Activated naive CD8-positive, alpha-beta T cell (primary cell): ENCODE results near the gene MRPL36.
A peak's percentile ranks its signal among the peaks of the same experiment; 100 is the strongest.
"Not testable (repeated sequence)": the region's sequence is repeated elsewhere in the genome, so short reads cannot be mapped to it uniquely, and the experiment has no call there.

Experiments used
- H3K27ac Mint-ChIP-seq: one replicate; pipeline ENCODE4 v1.8.0; 2021; ENCODE audit warnings: mixed read lengths
- H3K27me3 Mint-ChIP-seq: one replicate; pipeline ENCODE4 v1.8.0; 2021; ENCODE audit warnings: mixed read lengths
- H3K36me3 Mint-ChIP-seq: one replicate; pipeline ENCODE4 v1.8.0; 2021; ENCODE audit warnings: mixed read lengths
- H3K4me1 Mint-ChIP-seq: one replicate; pipeline ENCODE4 v1.8.0; 2021; ENCODE audit warnings: low read depth, mixed read lengths
- H3K4me3 Mint-ChIP-seq: one replicate; pipeline ENCODE4 v1.8.0; 2021; ENCODE audit warnings: mild to moderate bottlenecking, mixed read lengths
- H3K9me3 Mint-ChIP-seq: one replicate; pipeline ENCODE4 v1.8.0; 2021; ENCODE audit warnings: low read depth, mixed read lengths

MRPL36 gene

DNA sequence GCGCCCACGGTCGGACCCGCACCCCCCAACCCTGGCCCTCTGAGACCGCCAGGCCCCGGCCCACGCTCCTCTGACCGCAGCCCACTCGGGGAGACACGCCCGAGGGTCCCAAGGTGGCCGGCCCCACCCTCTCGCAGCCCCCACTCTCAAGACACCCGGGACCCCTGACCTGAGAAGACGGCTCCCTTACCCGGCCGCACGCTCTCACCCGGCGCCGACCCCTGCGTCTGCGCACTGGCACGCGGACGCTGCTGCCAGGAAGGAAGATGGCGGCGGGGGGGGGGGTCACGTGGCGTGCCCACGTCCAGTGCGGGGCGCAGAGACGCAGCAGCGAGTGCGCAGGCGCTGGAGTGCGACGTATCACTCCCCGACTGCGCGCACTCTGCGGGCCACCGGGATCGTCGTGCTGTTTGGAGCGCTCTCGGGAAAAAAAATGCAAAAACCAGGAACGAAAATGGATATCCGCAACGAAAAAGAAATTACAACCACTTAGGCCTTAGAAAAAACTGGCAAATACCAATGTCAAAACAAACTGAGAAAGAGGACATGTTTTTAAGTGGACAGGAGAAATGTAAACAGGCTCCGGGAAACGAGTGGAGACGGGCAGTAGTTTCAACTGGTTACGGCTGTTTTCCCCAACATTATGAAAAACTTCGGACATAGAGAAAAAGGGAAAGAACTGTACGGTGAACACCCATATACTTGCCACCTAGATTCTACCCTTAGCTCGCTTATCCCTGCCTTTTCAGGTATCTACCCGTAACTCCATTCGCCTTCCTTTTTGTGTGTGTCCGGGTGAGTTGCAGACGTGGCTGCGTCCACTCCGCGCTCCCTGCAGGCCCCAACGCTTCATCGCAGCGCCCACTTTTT is at the start of gene MRPL36:
TSS of gene MRPL36 (minus strand) at position 236 of the 870 bp plus-strand sequence. CDS start 902 bp downstream, outside the sequence.
- Mint-ChIP-seq H3K4me1 (peaks cover 61% of the 10 kb centered on the region), H3K27ac (peak within 1 kb of the TSS; percentile 96), H3K27me3 (no peaks in the 10 kb centered on the region), H3K9me3 (no peaks in the 10 kb centered on the region), H3K36me3 (peaks cover 7% of the 10 kb centered on the region), H3K4me3 (peak within 1 kb of the TSS; percentile 95)

DNA sequence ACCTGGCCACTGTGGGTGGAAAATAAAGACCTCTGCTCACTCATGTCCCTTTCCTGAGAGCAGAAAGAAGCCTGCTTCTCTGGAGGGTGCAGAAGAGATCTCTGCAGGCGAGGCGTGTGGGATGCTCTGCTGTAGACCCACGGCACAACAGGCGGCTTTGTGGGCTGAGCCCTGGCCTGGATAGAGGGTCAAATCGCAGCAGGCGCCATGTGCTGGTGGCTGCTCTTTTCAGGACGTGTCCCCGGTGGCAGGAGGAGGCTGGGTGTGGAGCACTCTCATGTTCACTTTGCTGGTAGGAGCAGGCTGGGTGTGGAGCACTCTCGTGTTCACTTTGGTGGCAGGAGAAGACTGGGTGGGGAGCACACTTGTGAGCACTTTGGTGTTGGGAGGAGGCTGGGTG is 48.0 kb upstream of the MRPL36 start:
- no peaks in the 10 kb centered on the region for H3K36me3 Mint-ChIP-seq
- H3K27ac Mint-ChIP-seq: no peak overlapping the region
- peaks cover 8% of the 10 kb centered on the region for H3K27me3 Mint-ChIP-seq
- H3K4me1 Mint-ChIP-seq: no peaks in the 10 kb centered on the region
- no peak overlapping the region for H3K4me3 Mint-ChIP-seq
- no peaks in the 10 kb centered on the region for H3K9me3 Mint-ChIP-seq

DNA sequence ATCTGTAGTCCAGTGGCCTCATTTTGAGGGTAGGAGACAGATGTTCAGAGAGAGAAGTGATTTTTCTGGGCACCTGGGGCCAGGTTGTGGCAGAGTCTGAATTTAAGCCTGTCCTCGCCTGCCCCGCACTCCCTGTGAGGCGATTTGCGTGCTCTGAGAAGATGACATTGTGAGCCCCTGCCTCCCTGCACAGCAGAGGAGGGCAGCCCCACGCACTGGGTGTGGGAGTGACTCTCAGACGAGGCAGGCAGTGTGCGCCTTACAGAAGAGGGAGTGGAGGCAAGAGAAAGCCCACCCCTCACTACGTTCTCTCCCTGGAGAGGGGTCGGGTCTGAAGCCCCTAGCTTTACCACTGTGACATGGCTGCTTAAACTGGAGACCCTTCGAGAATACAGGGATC is 47.4 kb upstream of the MRPL36 start:
- peaks cover 11% of the 10 kb centered on the region for H3K27me3 Mint-ChIP-seq
- no peak overlapping the region for H3K27ac Mint-ChIP-seq
- no peaks in the 10 kb centered on the region for H3K9me3 Mint-ChIP-seq
- no peaks in the 10 kb centered on the region for H3K36me3 Mint-ChIP-seq
- no peaks in the 10 kb centered on the region for H3K4me1 Mint-ChIP-seq
- no peak overlapping the region for H3K4me3 Mint-ChIP-seq

DNA sequence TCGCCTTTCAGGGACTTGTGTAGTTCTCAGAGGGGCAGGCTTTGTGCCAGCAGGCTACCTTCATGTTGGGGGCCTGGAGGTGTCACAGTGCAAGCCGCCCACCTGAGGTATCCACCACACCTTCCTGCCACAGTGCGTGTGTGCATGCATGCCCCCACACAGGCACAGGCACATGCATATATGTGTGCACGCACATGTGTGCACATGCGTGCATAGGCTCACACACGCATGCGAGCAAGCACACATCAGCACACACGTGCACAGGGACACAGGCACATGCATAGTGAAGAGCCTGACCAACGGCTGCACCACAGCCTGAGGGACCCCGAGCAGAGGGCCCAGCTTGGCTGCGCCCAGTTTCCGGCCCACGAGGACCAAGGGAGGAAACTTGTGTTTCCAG is 46.9 kb upstream of the MRPL36 start:
- Mint-ChIP-seq H3K4me1 (no peaks in the 10 kb centered on the region), H3K27ac (no peak overlapping the region), H3K27me3 (peaks cover 8% of the 10 kb centered on the region)

DNA sequence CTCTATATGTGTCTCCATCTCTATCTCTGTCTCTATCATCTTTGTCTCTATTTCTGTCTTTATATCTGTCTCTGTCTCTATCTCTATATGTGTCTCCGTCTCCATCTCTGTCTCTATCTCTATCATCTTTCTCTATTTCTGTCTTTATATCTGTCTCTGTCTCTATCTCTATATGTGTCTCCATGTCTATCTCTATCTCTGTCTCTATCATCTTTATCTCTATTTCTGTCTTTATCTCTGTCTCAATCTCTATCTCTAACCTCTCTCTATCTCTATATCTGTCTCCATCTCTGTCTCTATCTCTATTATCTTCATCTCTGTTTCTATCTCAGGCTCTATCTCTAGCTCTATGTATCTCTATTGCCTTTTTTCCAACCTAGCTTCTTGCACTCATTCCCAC is 46.1 kb upstream of the MRPL36 start:
- Mint-ChIP-seq H3K9me3 (no peaks in the 10 kb centered on the region), H3K4me1 (no peaks in the 10 kb centered on the region), H3K4me3 (no peak overlapping the region), H3K27ac (no peak overlapping the region), H3K36me3 (no peaks in the 10 kb centered on the region), H3K27me3 (peaks cover 8% of the 10 kb centered on the region)

More for the DNA sequence above, 46.9 kb upstream of the MRPL36 start:
- no peaks in the 10 kb centered on the region for H3K9me3 Mint-ChIP-seq
- no peak overlapping the region for H3K4me3 Mint-ChIP-seq
- no peaks in the 10 kb centered on the region for H3K36me3 Mint-ChIP-seq

DNA sequence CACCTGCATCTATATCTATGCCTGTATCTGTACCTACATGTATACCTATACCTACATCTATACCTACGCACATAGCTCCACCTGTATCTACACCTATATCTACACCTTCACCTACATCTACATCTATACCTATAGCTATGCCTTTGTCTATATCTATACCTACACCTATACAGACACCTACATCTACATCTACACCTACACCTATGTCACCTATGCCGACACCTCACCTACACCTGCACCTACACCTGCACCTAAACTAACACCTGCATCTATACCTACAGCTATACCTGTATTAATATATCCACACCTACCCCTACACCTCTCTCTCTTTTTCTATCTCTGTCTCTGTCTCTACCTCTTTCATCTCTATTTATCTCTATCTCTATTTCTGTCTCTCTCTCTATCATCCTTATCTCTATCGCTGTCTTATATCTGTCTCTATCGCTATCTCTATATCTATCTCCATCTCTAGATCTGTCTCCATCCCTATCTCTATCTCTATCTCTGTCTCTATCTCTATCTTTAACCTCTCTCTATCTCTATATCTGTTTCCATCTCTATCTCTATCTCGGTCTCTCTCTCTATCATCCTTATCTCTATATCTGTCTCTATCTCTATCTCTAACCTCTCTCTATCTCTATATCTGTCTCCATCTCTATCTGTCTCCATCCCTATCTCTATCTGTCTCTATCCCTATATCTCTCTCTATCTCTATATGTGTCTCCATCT is 45.2 kb upstream of the MRPL36 start:
- Mint-ChIP-seq H3K4me1 (no peaks in the 10 kb centered on the region), H3K27ac (no peak overlapping the region), H3K9me3 (no peaks in the 10 kb centered on the region), H3K36me3 (no peaks in the 10 kb centered on the region), H3K4me3 (no peak overlapping the region), H3K27me3 (peaks cover 10% of the 10 kb centered on the region)

DNA sequence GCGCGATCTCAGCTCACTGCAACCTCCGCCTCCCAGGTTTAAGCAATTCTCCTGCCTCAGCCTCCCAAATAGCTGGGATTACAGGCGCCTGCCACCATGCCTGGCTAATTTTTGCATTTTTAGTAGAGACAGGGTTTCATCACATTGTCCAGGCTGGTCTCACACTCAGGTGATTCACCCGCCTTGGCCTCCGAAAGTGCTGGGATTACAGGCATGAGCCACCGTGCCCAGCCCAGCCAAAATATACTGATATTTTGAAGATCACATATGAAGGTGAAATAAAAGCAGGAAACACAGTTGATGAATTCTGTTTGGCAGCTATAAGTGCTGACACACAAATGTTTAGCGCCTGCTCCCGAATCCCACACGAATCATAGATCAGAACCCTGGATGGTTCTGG is 44.1 kb upstream of the MRPL36 start:
- H3K4me3 Mint-ChIP-seq, H3K4me1 Mint-ChIP-seq, H3K9me3 Mint-ChIP-seq, H3K36me3 Mint-ChIP-seq, H3K27ac Mint-ChIP-seq: not testable (repeated sequence)
- peaks cover 15% of the 10 kb centered on the region for H3K27me3 Mint-ChIP-seq

DNA sequence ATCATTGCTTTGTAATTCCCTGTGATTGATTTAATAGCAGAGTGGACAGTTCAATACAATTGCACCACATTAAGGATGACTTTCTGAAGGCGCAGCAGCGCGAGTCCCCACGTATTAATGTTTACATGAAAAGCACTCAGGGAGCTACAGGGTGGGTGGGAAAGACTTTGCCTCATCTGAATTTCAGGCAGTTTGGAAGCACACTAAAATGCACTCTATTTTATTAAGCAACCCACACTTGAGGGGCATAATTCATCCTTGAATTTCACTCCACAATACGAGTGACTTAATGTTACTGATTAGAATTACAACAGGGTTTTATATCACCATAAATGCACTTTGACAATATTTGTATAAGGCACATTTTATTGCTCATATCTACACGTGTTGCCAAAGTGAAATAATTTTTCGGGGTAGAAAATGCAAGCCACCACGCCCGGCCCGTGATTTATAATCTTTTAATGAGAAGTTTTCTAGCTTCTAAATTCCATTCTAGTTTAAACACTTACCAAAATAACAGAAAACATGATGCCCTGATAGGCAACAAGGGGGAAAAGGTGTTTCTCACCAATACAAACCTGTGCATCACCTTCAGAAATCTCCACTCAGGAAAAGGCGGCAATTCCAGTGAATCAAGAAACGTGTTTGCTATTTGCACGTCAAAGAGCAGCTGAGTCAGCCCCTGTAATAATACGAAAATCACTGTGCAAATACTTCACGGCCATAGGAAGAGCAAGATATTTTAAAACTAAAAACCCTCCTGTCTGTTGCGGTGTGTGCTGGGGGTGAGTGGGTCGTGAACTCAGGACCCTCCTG is 42.6 kb upstream of the MRPL36 start:
- Mint-ChIP-seq H3K9me3 (no peaks in the 10 kb centered on the region), H3K4me3 (no peak overlapping the region), H3K27me3 (peaks cover 10% of the 10 kb centered on the region), H3K27ac (no peak overlapping the region), H3K4me1 (no peaks in the 10 kb centered on the region), H3K36me3 (no peaks in the 10 kb centered on the region)

DNA sequence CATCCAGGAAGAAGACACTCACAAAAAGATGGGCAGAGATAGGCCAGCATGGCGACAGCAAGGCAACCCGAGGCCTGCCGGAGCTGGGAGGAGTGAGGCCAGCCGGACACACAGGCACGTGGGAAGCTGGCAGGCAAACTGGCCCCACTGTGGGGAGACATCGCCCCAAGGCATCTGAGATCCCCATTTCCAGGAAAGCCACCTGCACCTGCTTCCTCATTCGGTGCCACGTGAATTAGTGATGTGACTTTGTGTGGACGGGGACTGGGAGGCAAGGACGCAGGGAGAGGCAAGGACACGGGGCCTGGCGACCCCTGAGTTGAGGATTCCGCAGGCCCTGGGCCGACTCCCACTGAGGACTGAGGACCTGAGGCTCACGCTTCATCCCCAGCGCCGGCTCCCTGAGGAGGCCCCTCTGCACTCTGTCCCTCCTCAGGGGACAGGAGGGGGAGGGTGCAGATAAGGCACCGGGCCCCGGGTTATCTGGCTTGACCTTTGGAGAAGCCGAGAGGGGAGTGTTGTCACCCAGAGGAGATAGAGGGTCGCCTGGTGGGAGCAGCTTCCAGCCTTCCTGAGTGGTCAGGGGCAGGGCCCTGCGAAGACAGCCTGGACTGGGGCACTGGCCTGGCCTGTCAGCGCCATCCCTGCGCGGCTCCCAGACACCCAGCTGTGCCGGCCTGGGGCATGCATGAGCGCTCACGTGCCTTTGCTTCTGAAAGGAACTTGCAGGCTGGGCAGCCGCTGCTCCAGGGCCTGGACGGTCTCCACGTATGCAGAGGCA is 41.3 kb upstream of the MRPL36 start:
- Mint-ChIP-seq H3K4me3 (no peak overlapping the region), H3K27me3 (peaks cover 10% of the 10 kb centered on the region), H3K9me3 (no peaks in the 10 kb centered on the region), H3K4me1 (no peaks in the 10 kb centered on the region), H3K27ac (no peak overlapping the region), H3K36me3 (no peaks in the 10 kb centered on the region)

DNA sequence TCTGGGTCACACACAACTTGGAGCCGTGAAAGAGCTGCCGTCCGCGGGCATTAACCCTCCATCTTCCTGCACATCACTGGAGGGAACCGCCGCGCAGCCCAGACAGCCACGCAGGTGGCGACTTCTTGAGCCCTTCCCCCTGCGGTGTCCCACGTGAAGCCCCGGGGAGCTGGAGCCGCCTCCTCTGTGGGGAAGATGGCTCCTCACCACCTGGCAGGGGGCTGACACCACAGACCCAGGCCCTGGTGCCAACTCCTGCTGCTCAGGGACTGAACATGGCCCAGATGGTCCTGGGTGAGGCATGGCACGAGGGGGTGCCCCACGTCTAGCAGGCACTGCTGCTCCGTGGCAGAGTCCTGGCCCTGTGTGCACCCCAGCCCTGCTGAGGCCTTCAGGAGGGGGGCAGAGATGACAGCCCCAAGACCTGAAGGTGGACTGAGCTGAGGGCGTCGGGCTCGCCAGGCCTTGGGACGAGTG is 40.5 kb upstream of the MRPL36 start:
- no peak overlapping the region for H3K4me3 Mint-ChIP-seq
- no peak overlapping the region for H3K27ac Mint-ChIP-seq
- H3K9me3 Mint-ChIP-seq: no peaks in the 10 kb centered on the region
- H3K4me1 Mint-ChIP-seq: no peaks in the 10 kb centered on the region
- H3K36me3 Mint-ChIP-seq: no peaks in the 10 kb centered on the region
- H3K27me3 Mint-ChIP-seq: peaks cover 10% of the 10 kb centered on the region

DNA sequence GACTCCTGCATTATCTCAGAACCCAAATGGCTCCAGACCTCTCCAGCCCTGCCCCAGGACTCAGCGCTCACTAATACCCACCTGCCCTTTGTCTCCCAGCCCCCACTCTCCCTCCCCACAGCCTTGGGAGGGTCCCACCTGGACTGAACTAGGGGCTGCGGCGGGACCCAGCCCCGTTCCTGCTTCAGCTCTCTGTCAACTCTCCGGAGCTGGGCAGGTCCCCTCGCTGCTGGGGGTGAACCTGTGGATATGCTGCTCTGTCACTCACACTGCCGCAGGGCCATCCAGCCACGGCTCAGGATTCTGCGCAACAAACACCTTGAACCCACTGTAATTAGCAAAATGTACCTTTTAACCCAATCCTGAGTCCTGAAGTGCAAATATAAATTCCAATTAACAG is 38.4 kb upstream of the MRPL36 start:
- Mint-ChIP-seq H3K27ac (no peak overlapping the region), H3K4me3 (no peak overlapping the region), H3K27me3 (peaks cover 16% of the 10 kb centered on the region), H3K36me3 (no peaks in the 10 kb centered on the region), H3K9me3 (no peaks in the 10 kb centered on the region), H3K4me1 (no peaks in the 10 kb centered on the region)

DNA sequence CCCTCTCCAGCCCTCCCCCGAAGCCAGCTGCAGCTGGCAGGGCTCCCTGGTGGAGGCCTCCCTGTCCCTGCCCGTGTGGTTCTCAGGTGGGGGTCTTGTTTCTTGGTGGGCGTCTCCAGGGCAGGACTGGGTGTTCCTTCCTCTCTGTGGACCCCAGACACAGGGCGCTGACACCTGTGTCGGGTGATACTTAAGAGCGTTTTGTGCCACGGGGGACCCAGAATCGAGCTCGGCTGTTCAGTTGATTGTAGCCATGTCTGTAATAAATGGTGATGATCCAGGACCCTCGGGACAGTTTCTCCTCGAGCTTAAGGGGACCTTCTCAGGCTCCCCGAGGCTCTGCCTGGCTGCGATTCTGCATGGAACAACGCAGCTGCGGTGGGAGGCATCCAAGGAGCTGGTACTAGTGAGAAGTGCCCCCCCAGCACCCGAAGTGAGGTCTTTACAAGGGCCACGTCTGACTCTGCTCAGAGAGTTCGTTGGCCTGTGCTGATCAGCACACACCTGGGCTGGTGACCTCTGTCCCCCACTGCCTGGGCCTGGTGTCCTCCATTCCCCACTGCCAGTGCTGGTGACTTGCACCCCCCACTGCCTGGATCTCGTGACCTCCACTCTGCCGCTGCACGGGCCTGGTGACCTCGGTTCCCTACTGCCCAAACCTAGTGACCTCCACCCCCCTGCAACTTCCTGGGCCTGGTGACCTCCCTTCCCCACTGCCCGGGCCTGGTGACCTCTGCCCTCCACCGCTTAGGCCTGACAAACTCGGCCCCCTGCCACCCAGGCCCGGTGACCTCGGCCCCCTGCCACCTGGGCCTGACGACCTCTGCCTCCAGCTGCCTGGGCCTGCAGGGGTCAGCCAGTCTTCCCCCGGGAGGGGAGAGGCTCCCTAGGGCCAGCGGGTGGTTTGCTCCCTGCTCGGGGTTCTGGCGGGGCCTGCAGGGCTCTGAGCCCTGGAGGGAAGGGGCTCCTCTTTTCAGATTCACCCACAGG is 37.5 kb upstream of the MRPL36 start:
- no peaks in the 10 kb centered on the region for H3K36me3 Mint-ChIP-seq
- H3K9me3 Mint-ChIP-seq: no peaks in the 10 kb centered on the region
- peaks cover 14% of the 10 kb centered on the region for H3K27me3 Mint-ChIP-seq
- no peak overlapping the region for H3K4me3 Mint-ChIP-seq
- no peaks in the 10 kb centered on the region for H3K4me1 Mint-ChIP-seq
- no peak overlapping the region for H3K27ac Mint-ChIP-seq

DNA sequence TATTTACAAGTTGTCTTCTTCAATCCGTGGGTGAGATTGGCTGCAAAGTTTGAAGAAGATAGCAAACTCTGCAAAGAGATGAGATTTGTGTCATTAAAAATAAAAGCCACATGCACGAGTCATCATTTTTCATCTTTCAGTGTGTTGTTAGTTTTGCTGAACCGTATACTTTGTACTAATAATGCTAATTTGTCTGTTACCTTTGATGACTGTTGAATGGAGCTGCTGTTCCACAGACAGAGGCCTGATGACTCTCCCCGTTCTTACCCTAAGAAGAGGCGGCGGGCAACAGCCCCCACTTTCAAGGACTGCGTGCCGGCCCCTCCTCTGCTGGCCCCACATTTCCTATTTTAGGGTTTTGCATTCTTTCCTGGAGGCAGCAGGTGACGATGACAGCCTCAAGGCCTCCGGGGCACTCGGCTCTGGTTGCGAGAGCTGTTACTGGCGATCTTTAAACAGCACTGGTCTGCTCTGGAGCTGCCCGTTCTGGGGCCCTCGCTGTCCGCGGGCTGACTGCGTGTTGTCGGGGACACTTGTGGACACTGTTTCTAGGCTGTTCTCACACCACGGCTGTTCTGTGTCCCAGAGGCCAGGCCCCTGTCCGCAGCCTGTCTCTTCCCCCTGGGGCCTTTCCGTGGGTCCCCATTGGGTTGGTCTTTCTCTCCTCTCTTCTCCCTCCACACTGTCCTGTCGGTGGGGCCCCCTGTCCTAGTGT is 36.7 kb upstream of the MRPL36 start:
- Mint-ChIP-seq H3K27me3 (peaks cover 12% of the 10 kb centered on the region), H3K4me3 (no peak overlapping the region), H3K4me1 (no peaks in the 10 kb centered on the region), H3K27ac (no peak overlapping the region), H3K36me3 (no peaks in the 10 kb centered on the region), H3K9me3 (no peaks in the 10 kb centered on the region)
